ENCODE measurements around the gene SURF4. TPM values are rescaled to one million over a fixed set of nuclear protein-coding genes. Genes with fewer than 3 reads are reported as not detected.

The SURF4 gene
- total RNA-seq, 1 experiment from 2014 or later = 134 TPM

DNA sequence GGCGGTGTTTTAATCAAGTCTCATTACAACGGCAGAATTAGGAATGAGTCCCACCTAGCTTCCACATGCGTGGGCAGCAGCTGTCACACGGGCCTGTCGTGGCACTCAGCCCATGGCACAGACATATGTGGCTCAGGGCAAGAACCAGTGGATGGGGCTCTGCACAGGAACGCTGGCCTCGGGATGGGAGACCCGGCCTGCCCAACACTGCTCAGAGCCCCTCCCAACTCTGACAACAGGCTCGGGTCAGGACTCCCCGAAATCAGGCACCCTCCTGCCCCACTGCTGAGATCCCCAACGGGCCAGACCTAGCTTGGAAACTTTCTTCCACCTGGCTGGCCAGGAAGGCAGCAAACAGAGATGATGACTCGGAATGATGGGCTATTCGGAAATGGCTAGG lies 34.9 kb downstream of the SURF4 start:
- no TSS peak for BruUV-seq (replicated peaks)
- RAD21 ChIA-PET (ENCODE audit: low non-redundant PET in 1 of 2, low total read pairs in 2 of 2, uncharacterized antibody in 2 of 2, unreplicated experiment in 2 of 2) = no interaction called here
- H4K20me1 ChIP-seq (ENCODE audit: insufficient read depth) = no peaks in the 10 kb centered on the region
- TF ChIP-seq EZH2phosphoT487 (IDR thresholded peaks at IDR 0.05; ENCODE audit: borderline replicate concordance) (no peak), ZNF274 (IDR thresholded peaks at IDR 0.05; ENCODE audit: low read depth, low read length) (no peak), YY1 (IDR thresholded peaks at IDR 0.05; ENCODE audit: extremely low read depth, insufficient replicate concordance, low read depth, low read length) (no peak), ELF1 (IDR thresholded peaks at IDR 0.05; ENCODE audit: borderline replicate concordance, low read depth) (no peak), EGR1 (IDR thresholded peaks at IDR 0.05; ENCODE audit: low read depth) (no peak), JUND (IDR thresholded peaks at IDR 0.05) (no peak), POLR2AphosphoS5 (IDR thresholded peaks at IDR 0.05; ENCODE audit: low read depth, low read length) (no peak), TCF7L2 (IDR thresholded peaks at IDR 0.05; ENCODE audit: borderline replicate concordance, extremely low read depth, insufficient read depth, insufficient read length) (no peak)
- TF ChIP-seq, protein P1, sequence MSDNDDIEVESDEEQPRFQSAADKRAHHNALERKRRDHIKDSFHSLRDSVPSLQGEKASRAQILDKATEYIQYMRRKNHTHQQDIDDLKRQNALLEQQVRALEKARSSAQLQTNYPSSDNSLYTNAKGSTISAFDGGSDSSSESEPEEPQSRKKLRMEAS (IDR thresholded peaks at IDR 0.05) = no peak
- H3K9me2 ChIP-seq (ENCODE audit: insufficient read depth) = no peaks in the 10 kb centered on the region
- no peak for ATAC-seq
- no peaks in the 10 kb centered on the region for H3K27me3 ChIP-seq (ENCODE audit: insufficient read depth, low read length)
- intact Hi-C loops (cut with micrococcal nuclease) = no loop called here
- CTCF ChIA-PET = no interaction called here
- no peak for DNase-seq (ENCODE audit: low read depth, low spot score)
- H3K79me2 ChIP-seq (ENCODE audit: insufficient read depth, low read length) = peaks cover 9% of the 10 kb centered on the region
- POLR2A ChIA-PET = interaction anchor here (1.3 kb wide), 1 partner anchor 9 kb away, joined by 4 read pairs; no protein-coding TSS in a partner anchor
- no peaks in the 10 kb centered on the region for H3K9me3 ChIP-seq (ENCODE audit: control insufficient read depth in 1 of 2, insufficient read depth in 1 of 2, low read depth in 1 of 2, low read length in 2 of 2)
- H3K4me1 ChIP-seq (ENCODE audit: control insufficient read depth in 1 of 2, insufficient read depth in 2 of 2, low read length in 2 of 2) = peaks cover 3 to 11% of the 10 kb centered on the region in 2 experiments; a peak in 2 of 4 replicates
- no peak overlapping the region for H3K4me2 ChIP-seq (ENCODE audit: low read length)
- H3K4me3 ChIP-seq (replicated peaks in 1 of 2; ENCODE audit: low read depth in 1 of 2, low read length in 2 of 2) = no peak overlapping the region
- H3K9ac ChIP-seq (ENCODE audit: low read length) = no peak overlapping the region
- no peak overlapping the region for H3K27ac ChIP-seq (ENCODE audit: low read depth, low read length)
- peaks cover 33 to 45% of the 10 kb centered on the region in 2 experiments for H3K36me3 ChIP-seq (ENCODE audit: control insufficient read depth in 1 of 2, insufficient read depth in 2 of 2, low read length in 2 of 2)
- H2AFZ ChIP-seq (ENCODE audit: low read depth, low read length, poor library complexity, severe bottlenecking) = no peak overlapping the region

DNA sequence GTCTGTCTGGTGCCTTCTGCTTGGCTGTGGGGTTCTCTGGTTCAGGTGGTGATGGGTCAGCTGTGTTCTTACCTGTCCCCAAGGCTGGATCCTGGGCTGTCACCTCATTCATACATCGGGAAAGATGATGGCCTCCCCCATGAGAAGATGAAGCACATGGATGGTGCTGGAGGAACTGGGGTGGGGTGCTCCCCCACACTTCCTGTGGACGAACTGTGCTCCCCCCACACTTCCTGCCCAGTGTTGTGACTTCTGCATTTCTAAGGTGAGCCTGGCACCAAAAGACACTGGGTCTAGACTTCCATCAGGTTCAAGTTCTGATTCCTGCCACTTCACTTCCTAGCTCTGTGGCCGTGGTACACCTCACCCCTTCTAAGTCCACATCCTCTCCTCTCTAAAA lies 35.6 kb downstream of the SURF4 start:
- no TSS peak for BruUV-seq (replicated peaks)
- ChIA-PET POLR2A (interaction anchor here (1.2 to 1.3 kb wide), 2 partner anchors 8 to 10 kb away, joined by 4 to 8 read pairs; partner anchors contain the start of genes MED22 and RPL7A), CTCF (interaction anchor here (0.6 to 1.5 kb wide), 2 partner anchors 37 to 154 kb away, joined by 3 read pairs; no protein-coding TSS in a partner anchor), RAD21 (ENCODE audit: low non-redundant PET in 1 of 2, low total read pairs in 2 of 2, uncharacterized antibody in 2 of 2, unreplicated experiment in 2 of 2) (no interaction called here)
- Histone ChIP-seq H3K4me1 (ENCODE audit: control insufficient read depth in 1 of 2, insufficient read depth in 2 of 2, low read length in 2 of 2) (peaks cover 3 to 11% of the 10 kb centered on the region in 2 experiments; a peak in 2 of 4 replicates), H3K9ac (ENCODE audit: low read length) (no peak overlapping the region), H3K27ac (ENCODE audit: low read depth, low read length) (no peak overlapping the region), H3K27me3 (ENCODE audit: insufficient read depth, low read length) (no peaks in the 10 kb centered on the region), H3K4me2 (ENCODE audit: low read length) (no peak overlapping the region), H3K4me3 (replicated peaks in 1 of 2; ENCODE audit: low read depth in 1 of 2, low read length in 2 of 2) (no peak overlapping the region), H4K20me1 (ENCODE audit: insufficient read depth) (no peaks in the 10 kb centered on the region), H3K36me3 (ENCODE audit: control insufficient read depth in 1 of 2, insufficient read depth in 2 of 2, low read length in 2 of 2) (peaks cover 32 to 39% of the 10 kb centered on the region in 2 experiments), H3K9me2 (ENCODE audit: insufficient read depth) (no peaks in the 10 kb centered on the region), H3K9me3 (ENCODE audit: control insufficient read depth in 1 of 2, insufficient read depth in 1 of 2, low read depth in 1 of 2, low read length in 2 of 2) (no peaks in the 10 kb centered on the region), H3K79me2 (ENCODE audit: insufficient read depth, low read length) (peaks cover 9% of the 10 kb centered on the region), H2AFZ (ENCODE audit: low read depth, low read length, poor library complexity, severe bottlenecking) (no peak overlapping the region)
- no peak for DNase-seq (ENCODE audit: low read depth, low spot score)
- intact Hi-C loops (cut with micrococcal nuclease) = no loop called here
- ATAC-seq = no peak
- TF ChIP-seq CBX3 (IDR thresholded peaks at IDR 0.05; ENCODE audit: low read depth) = no peak
- TF ChIP-seq YY1 (IDR thresholded peaks at IDR 0.05; ENCODE audit: extremely low read depth, insufficient replicate concordance, low read depth, low read length) = no peak
- no peak for TF ChIP-seq EZH2phosphoT487 (IDR thresholded peaks at IDR 0.05; ENCODE audit: borderline replicate concordance)
- TF ChIP-seq, protein P2, sequence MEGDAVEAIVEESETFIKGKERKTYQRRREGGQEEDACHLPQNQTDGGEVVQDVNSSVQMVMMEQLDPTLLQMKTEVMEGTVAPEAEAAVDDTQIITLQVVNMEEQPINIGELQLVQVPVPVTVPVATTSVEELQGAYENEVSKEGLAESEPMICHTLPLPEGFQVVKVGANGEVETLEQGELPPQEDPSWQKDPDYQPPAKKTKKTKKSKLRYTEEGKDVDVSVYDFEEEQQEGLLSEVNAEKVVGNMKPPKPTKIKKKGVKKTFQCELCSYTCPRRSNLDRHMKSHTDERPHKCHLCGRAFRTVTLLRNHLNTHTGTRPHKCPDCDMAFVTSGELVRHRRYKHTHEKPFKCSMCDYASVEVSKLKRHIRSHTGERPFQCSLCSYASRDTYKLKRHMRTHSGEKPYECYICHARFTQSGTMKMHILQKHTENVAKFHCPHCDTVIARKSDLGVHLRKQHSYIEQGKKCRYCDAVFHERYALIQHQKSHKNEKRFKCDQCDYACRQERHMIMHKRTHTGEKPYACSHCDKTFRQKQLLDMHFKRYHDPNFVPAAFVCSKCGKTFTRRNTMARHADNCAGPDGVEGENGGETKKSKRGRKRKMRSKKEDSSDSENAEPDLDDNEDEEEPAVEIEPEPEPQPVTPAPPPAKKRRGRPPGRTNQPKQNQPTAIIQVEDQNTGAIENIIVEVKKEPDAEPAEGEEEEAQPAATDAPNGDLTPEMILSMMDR (IDR thresholded peaks at IDR 0.05 in 2 of 3, conservative IDR thresholded peaks at IDR 0.05 in 1 of 3; ENCODE audit: borderline replicate concordance in 1 of 3, insufficient read depth in 1 of 3, low read depth in 2 of 3, low read length in 2 of 3) = no peak
- no peak for TF ChIP-seq ZFX (IDR thresholded peaks at IDR 0.05)
- TF ChIP-seq RAD21 (IDR thresholded peaks at IDR 0.05; ENCODE audit: low read depth) = no peak
- no peak for TF ChIP-seq JUND (IDR thresholded peaks at IDR 0.05)
- no peak for TF ChIP-seq TCF7L2 (IDR thresholded peaks at IDR 0.05; ENCODE audit: borderline replicate concordance, extremely low read depth, insufficient read depth, insufficient read length)
- TF ChIP-seq SIN3A (IDR thresholded peaks at IDR 0.05; ENCODE audit: low read depth) = no peak
- TF ChIP-seq, protein P1 (IDR thresholded peaks at IDR 0.05) = no peak
- TF ChIP-seq, protein P3, sequence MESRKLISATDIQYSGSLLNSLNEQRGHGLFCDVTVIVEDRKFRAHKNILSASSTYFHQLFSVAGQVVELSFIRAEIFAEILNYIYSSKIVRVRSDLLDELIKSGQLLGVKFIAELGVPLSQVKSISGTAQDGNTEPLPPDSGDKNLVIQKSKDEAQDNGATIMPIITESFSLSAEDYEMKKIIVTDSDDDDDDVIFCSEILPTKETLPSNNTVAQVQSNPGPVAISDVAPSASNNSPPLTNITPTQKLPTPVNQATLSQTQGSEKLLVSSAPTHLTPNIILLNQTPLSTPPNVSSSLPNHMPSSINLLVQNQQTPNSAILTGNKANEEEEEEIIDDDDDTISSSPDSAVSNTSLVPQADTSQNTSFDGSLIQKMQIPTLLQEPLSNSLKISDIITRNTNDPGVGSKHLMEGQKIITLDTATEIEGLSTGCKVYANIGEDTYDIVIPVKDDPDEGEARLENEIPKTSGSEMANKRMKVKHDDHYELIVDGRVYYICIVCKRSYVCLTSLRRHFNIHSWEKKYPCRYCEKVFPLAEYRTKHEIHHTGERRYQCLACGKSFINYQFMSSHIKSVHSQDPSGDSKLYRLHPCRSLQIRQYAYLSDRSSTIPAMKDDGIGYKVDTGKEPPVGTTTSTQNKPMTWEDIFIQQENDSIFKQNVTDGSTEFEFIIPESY (IDR thresholded peaks at IDR 0.05; ENCODE audit: extremely low read depth, insufficient replicate concordance, low read length) = no peak
- no peak for TF ChIP-seq SRF (IDR thresholded peaks at IDR 0.05; ENCODE audit: low read depth)

Measured in HCT116 (cell line).